Upper lobe of left lung (tissue), 6 donors: ENCODE data around the gene LHFPL2. TPM values are rescaled to one million over a fixed set of nuclear protein-coding genes. Genes with fewer than 3 reads are reported as not detected.

Experiments used
- ATAC-seq, 2 donors: fragments of 200-7000 bp; cut with Tn5 transposase; one replicate each; pipeline ENCODE4 v1.9.1; 2022; ENCODE audit warnings: mild to moderate bottlenecking in 2 of 2, moderate library complexity in 2 of 2; ENCODE audit not compliant: low FRiP score in 2 of 2
- DNase-seq, 2 donors: peaks; one replicate each; pipeline ENCODE4 v3.0.0-alpha.2; 2019 to 2020
- H3K27ac ChIP-seq, 4 donors: fragments of 200-600 bp; sonication (generic); one replicate each; pipeline ENCODE4 v1.5.1; 2016 to 2019
- H3K27me3 ChIP-seq, 4 donors: fragments of 200-600 bp; sonication (generic); one replicate each; pipeline ENCODE4 v1.5.1; 2017 to 2019
- H3K36me3 ChIP-seq, 4 donors: fragments of 200-600 bp; sonication (generic); one replicate each; pipeline ENCODE4 v1.5.1; 2016 to 2019
- H3K4me1 ChIP-seq, 4 donors: fragments of 200-600 bp; sonication (generic); one replicate each; pipeline ENCODE4 v1.5.1; 2018 to 2019
- H3K4me3 ChIP-seq, 4 donors: fragments of 200-600 bp; sonication (generic); one replicate each; pipeline ENCODE4 v1.5.1; 2017 to 2019; ENCODE audit warnings: mild to moderate bottlenecking in 2 of 4, moderate library complexity in 1 of 4
- H3K9me3 ChIP-seq, 4 donors: fragments of 200-600 bp; sonication (generic); one replicate each; pipeline ENCODE4 v1.5.1; 2018 to 2019
- CTCF ChIP-seq, 6 experiments: fragments of 450-650 bp in 4 of 6; fragments of 200-600 bp in 2 of 6; sonication (generic) in 2 of 6; IDR thresholded peaks; one replicate each; pipeline ENCODE4 v1.5.1; 2016 to 2019; ENCODE audit warnings: antibody characterized with exemption in 6 of 6
- EP300 ChIP-seq, 4 donors: sonication (generic); formaldehyde crosslinking; IDR thresholded peaks; one replicate each; pipeline ENCODE4 v1.5.1; 2017; ENCODE audit warnings: antibody characterized with exemption in 4 of 4, control low read depth in 2 of 4
- POLR2A ChIP-seq, 4 donors: fragments of 450-650 bp; IDR thresholded peaks; one replicate each; pipeline ENCODE4 v1.5.1; 2016 to 2017; ENCODE audit warnings: antibody characterized with exemption in 4 of 4, mild to moderate bottlenecking in 2 of 4
- POLR2AphosphoS5 ChIP-seq, 2 donors: sonication (generic); formaldehyde crosslinking; IDR thresholded peaks; one replicate each; pipeline ENCODE4 v1.5.1; 2017; ENCODE audit warnings: antibody characterized with exemption in 2 of 2
- WGBS, 2 donors: methylation state at CpG; one replicate each; pipeline ENCODE4 v1.1.5; 2017 to 2018; 5-methylcytosine and 5-hydroxymethylcytosine counted together
- total RNA-seq, 6 donors: library from RNA; depleted of rRNA in 4 of 6; stranded (reverse); fragments of >200 nt in 4 of 6; gene quantifications; one replicate each; pipeline versions ENCODE4 v1.1.0 to v1.2.1, GENCODE V29; 2016 to 2021
- donor health status: DM: no; HTN: no; CAD: no; lungs with moderate emphysema.
- donor health status: DM: no; HTN: yes; CAD: no; lungs with severe emphysema.

LHFPL2 gene
- total RNA-seq, 6 donors from 2014 or later: 17.3 to 69.5 (median 32.9) TPM

GRCh38 chr5:78534148-78534904 is 114.2 kb downstream of the LHFPL2 start:
- H3K9me3 ChIP-seq: no peaks in the 10 kb centered on the region
- ATAC-seq (peak; percentile 35 to 68), DNase-seq (peak; percentile 63 to 67)
- H3K27ac ChIP-seq: peak overlapping the region; percentile 42 to 82 (median 62)
- H3K36me3 ChIP-seq: no peaks in the 10 kb centered on the region
- H3K27me3 ChIP-seq: no peaks in the 10 kb centered on the region
- H3K4me1 ChIP-seq: peaks cover 0 to 13% (median 1%) of the 10 kb centered on the region in 4 donors
- H3K4me3 ChIP-seq: no peak overlapping the region
- WGBS, 2 donors: 76 to 83% methylated on average over 16 to 24 of the region's 24 CpGs
- no peak for TF ChIP-seq CTCF (IDR thresholded peaks at IDR 0.05)
- peak in 1 of 4 donors; percentile 31 for TF ChIP-seq EP300 (IDR thresholded peaks at IDR 0.05)
- TF ChIP-seq POLR2AphosphoS5 (IDR thresholded peaks at IDR 0.05): peak in 1 of 2 donors; percentile 25
- peak in 1 of 4 donors; percentile 75 for TF ChIP-seq POLR2A (IDR thresholded peaks at IDR 0.05)

- no peaks in the 10 kb centered on the region for H3K27me3 ChIP-seq
- DNase-seq (no peak), ATAC-seq (no peak)
- H3K36me3 ChIP-seq: no peaks in the 10 kb centered on the region
- H3K4me1 ChIP-seq: peaks cover 3 to 19% (median 8%) of the 10 kb centered on the region in 4 donors
- 73 to 78% methylated on average over 3 of the region's 3 CpGs for WGBS, 2 donors
- H3K27ac ChIP-seq: peak overlapping the region in 2 of 4 donors; percentile 42 to 73
- H3K4me3 ChIP-seq: no peak overlapping the region
- TF ChIP-seq CTCF (IDR thresholded peaks at IDR 0.05) (peak in 2 of 6 experiments; percentile 22 to 23), POLR2AphosphoS5 (IDR thresholded peaks at IDR 0.05) (no peak)
- H3K9me3 ChIP-seq: no peaks in the 10 kb centered on the region
Observed at GRCh38 chr5:78533356-78533755, 115.2 kb downstream of the LHFPL2 start.

- Histone ChIP-seq H3K9me3 (no peaks in the 10 kb centered on the region), H3K27me3 (no peaks in the 10 kb centered on the region), H3K4me1 (peaks cover 22 to 34% (median 27%) of the 10 kb centered on the region in 4 donors), H3K4me3 (no peak overlapping the region), H3K27ac (peak overlapping the region in 3 of 4 donors; percentile 28 to 65 (median 47)), H3K36me3 (no peaks in the 10 kb centered on the region)
- no peak for DNase-seq
- TF ChIP-seq CTCF (IDR thresholded peaks at IDR 0.05): no peak
- TF ChIP-seq POLR2AphosphoS5 (IDR thresholded peaks at IDR 0.05): peak in 1 of 2 donors; percentile 55
- WGBS, 2 donors: 54 to 64% methylated on average over 3 of the region's 3 CpGs
- ATAC-seq: peak in 1 of 2 donors; percentile 53
Observed at GRCh38 chr5:78530342-78531096, 118.1 kb downstream of the LHFPL2 start.

- DNase-seq (no peak), ATAC-seq (no peak)
- H3K36me3 ChIP-seq: no peaks in the 10 kb centered on the region
- H3K27ac ChIP-seq: peak overlapping the region; percentile 62 to 80 (median 70)
- H3K27me3 ChIP-seq: no peaks in the 10 kb centered on the region
- H3K9me3 ChIP-seq: no peaks in the 10 kb centered on the region
- no peak overlapping the region for H3K4me3 ChIP-seq
- peaks cover 34 to 53% (median 38%) of the 10 kb centered on the region in 4 donors for H3K4me1 ChIP-seq
- TF ChIP-seq POLR2AphosphoS5 (IDR thresholded peaks at IDR 0.05) (no peak), POLR2A (IDR thresholded peaks at IDR 0.05) (no peak), EP300 (IDR thresholded peaks at IDR 0.05) (no peak), CTCF (IDR thresholded peaks at IDR 0.05) (no peak)
- WGBS, 2 donors: 82 to 88% methylated on average over 3 of the region's 3 CpGs
Observed at GRCh38 chr5:78527925-78528324, 120.6 kb downstream of the LHFPL2 start.
